Transverse colon (tissue), 4 donors: ENCODE measurements around the gene TFIP11.

ENCODE experiments used
- EP300 ChIP-seq: sonication (generic); formaldehyde crosslinking; IDR thresholded peaks from one replicate; pipeline ENCODE4 v1.6.1; 2017; ENCODE audit warnings: antibody characterized with exemption, low read depth
- POLR2A ChIP-seq: fragments of 450-650 bp; IDR thresholded peaks from one replicate; pipeline ENCODE4 v1.6.1; 2016; ENCODE audit warnings: antibody characterized with exemption, mild to moderate bottlenecking, moderate library complexity
- POLR2AphosphoS5 ChIP-seq, 3 donors: sonication (generic); formaldehyde crosslinking; IDR thresholded peaks; one replicate each; pipeline ENCODE4 v1.6.1; 2016; ENCODE audit warnings: antibody characterized with exemption in 3 of 3
- TF ChIP-seq, protein P1 (sequence below), 5 experiments: fragments of 200-600 bp in 3 of 5; fragments of 450-650 bp in 2 of 5; sonication (generic) in 3 of 5; IDR thresholded peaks; 1 replicate in 2 of 5; 2 replicates in 3 of 5; pipeline ENCODE4 v1.5.1; 2016 to 2017; ENCODE audit warnings: antibody characterized with exemption in 5 of 5, inconsistent platforms in 3 of 5, mild to moderate bottlenecking in 2 of 5, moderate library complexity in 1 of 5

DNA sequence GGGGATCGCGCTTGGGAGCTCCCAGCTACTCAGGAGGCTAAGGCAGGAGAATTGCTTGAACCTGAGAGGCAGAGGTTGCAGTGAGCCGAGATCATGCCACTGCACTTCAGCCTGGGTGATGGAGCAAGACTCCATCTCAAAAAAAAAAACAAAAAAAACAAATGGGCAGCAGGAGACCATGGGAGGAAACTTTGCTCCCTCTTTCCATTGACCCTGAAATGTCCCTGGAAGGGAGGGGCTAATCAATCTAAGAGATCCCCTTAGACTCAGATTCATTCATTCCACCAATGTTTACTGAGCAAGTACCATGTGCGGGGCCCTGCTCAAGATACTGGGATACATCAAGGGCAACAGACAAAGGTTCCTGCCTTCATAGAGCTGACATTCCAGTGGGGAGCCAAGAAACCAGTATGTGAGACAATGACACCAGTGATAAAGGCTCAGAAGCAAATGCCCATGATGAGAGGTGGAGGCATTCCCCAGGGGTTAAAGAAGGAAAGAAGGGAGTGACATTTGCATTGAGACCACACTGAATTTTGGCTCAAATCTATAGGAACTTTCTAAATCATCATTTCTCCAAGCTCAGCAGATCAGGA lies 37.7 kb upstream of the TFIP11 start:
- TF ChIP-seq POLR2AphosphoS5 (IDR thresholded peaks at IDR 0.05) (no peak), POLR2A (no peak), EP300 (no peak)
- TF ChIP-seq, protein P1, sequence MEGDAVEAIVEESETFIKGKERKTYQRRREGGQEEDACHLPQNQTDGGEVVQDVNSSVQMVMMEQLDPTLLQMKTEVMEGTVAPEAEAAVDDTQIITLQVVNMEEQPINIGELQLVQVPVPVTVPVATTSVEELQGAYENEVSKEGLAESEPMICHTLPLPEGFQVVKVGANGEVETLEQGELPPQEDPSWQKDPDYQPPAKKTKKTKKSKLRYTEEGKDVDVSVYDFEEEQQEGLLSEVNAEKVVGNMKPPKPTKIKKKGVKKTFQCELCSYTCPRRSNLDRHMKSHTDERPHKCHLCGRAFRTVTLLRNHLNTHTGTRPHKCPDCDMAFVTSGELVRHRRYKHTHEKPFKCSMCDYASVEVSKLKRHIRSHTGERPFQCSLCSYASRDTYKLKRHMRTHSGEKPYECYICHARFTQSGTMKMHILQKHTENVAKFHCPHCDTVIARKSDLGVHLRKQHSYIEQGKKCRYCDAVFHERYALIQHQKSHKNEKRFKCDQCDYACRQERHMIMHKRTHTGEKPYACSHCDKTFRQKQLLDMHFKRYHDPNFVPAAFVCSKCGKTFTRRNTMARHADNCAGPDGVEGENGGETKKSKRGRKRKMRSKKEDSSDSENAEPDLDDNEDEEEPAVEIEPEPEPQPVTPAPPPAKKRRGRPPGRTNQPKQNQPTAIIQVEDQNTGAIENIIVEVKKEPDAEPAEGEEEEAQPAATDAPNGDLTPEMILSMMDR (IDR thresholded peaks at IDR 0.05) = no peak
